ENCODE data around the gene PRCC. TPM values are rescaled to one million over a fixed set of nuclear protein-coding genes. Genes with fewer than 3 reads are reported as not detected.

PRCC gene
- total RNA-seq, 2 experiments from 2014 or later = 49.5 to 50.0 TPM

GRCh38 chr1:156748670-156749418 lies 18.5 kb upstream of the PRCC start:
- CTCF ChIA-PET = interaction anchor here (0.7 to 1.7 kb wide), 2 partner anchors 23 kb away, joined by 3 to 7 read pairs; no protein-coding TSS in a partner anchor
- POLR2A ChIA-PET = interaction anchor here (1.8 kb wide), 2 partner anchors 18 to 21 kb away, joined by 8 to 13 read pairs; partner anchors contain the start of genes ISG20L2, METTL25B and PRCC

GRCh38 chr1:156749419-156750118 lies 17.8 kb upstream of the PRCC start:
- Histone ChIP-seq H3K9me3 (ENCODE audit: control insufficient read depth in 1 of 2, insufficient read depth in 1 of 2, low read length in 2 of 2) (no peaks in the 10 kb centered on the region), H3K4me3 (ENCODE audit: low read length) (peak overlapping the region; percentile 97), H3K4me1 (ENCODE audit: insufficient read depth, low read length) (peaks cover 68% of the 10 kb centered on the region), H3K36me3 (ENCODE audit: insufficient read depth, low read length) (peaks cover 6% of the 10 kb centered on the region), H3K27ac (ENCODE audit: low read depth in 1 of 2, low read length in 2 of 2) (peak overlapping the region; percentile 70 to 80), H3K27me3 (ENCODE audit: control insufficient read depth in 1 of 2, insufficient read depth in 2 of 2, low read length in 2 of 2) (no peaks in the 10 kb centered on the region)
- POLR2A ChIA-PET = interaction anchor here (0.7 to 3.8 kb wide), 3 partner anchors 8 to 17 kb away, joined by 3 to 74 read pairs (median 3); partner anchors contain the start of genes MRPL24 and PRCC
- TF ChIP-seq CTCF (IDR thresholded peaks at IDR 0.05) = no peak
- H3K4me3 Mint-ChIP-seq = peak overlapping the region; percentile 96
- ATAC-seq (ENCODE audit: poor library complexity) = no peak
- intact Hi-C loops (cut with DNase I, micrococcal nuclease) = loop anchor here (2.0 to 10.0 kb wide), 2 partner anchors 21 to 535 kb away; partner anchors contain the start of genes ISG20L2 (in 1 of the 2), METTL25B (in 1 of the 2) and PMF1 (in 1 of the 2)
- H3K4me1 Mint-ChIP-seq (ENCODE audit: low read depth) = peaks cover 79% of the 10 kb centered on the region
- H3K9me3 Mint-ChIP-seq = no peaks in the 10 kb centered on the region
- DNase-seq = peak in 1 of 14 experiments; percentile 25
- peaks cover 33% of the 10 kb centered on the region for H3K36me3 Mint-ChIP-seq (ENCODE audit: low read depth)
- H3K27ac Mint-ChIP-seq = peak overlapping the region; percentile 85
- CTCF ChIA-PET = interaction anchor here (0.7 kb wide), 1 partner anchor 23 kb away, joined by 3 read pairs; no protein-coding TSS in a partner anchor
- no peaks in the 10 kb centered on the region for H3K27me3 Mint-ChIP-seq

More at GRCh38 chr1:156748670-156749418, 18.5 kb upstream of the PRCC start:
- intact Hi-C loops (cut with DNase I, micrococcal nuclease) = loop anchor here in 1 of 2 experiments (10.0 kb wide), 1 partner anchor 534 kb away; the partner anchor contains the start of gene PMF1
- no peak for TF ChIP-seq CTCF (IDR thresholded peaks at IDR 0.05)
- peaks cover 39% of the 10 kb centered on the region for H3K36me3 Mint-ChIP-seq (ENCODE audit: low read depth)
- no peaks in the 10 kb centered on the region for H3K27me3 Mint-ChIP-seq
- Histone ChIP-seq H3K36me3 (ENCODE audit: insufficient read depth, low read length) (peaks cover 12% of the 10 kb centered on the region), H3K27me3 (ENCODE audit: control insufficient read depth in 1 of 2, insufficient read depth in 2 of 2, low read length in 2 of 2) (no peaks in the 10 kb centered on the region), H3K4me3 (ENCODE audit: low read length) (peak overlapping the region; percentile 97), H3K4me1 (ENCODE audit: insufficient read depth, low read length) (peaks cover 68% of the 10 kb centered on the region), H3K27ac (ENCODE audit: low read depth in 1 of 2, low read length in 2 of 2) (peak overlapping the region; percentile 70 to 80), H3K9me3 (ENCODE audit: control insufficient read depth in 1 of 2, insufficient read depth in 1 of 2, low read length in 2 of 2) (peaks cover 0 to 3% of the 10 kb centered on the region in 2 experiments)
- no peaks in the 10 kb centered on the region for H3K9me3 Mint-ChIP-seq
- ATAC-seq (ENCODE audit: poor library complexity) (no peak), DNase-seq (peak in 3 of 14 experiments; percentile 25 to 67 (median 64))
- peak overlapping the region; percentile 85 for H3K27ac Mint-ChIP-seq
- H3K4me3 Mint-ChIP-seq = peak overlapping the region; percentile 96
- H3K4me1 Mint-ChIP-seq (ENCODE audit: low read depth) = peaks cover 76% of the 10 kb centered on the region

GRCh38 chr1:156750191-156750672 lies 17.1 kb upstream of the PRCC start:
- TF ChIP-seq CTCF (IDR thresholded peaks at IDR 0.05) = no peak
- Mint-ChIP-seq H3K27me3 (no peaks in the 10 kb centered on the region), H3K4me1 (ENCODE audit: low read depth) (peaks cover 77% of the 10 kb centered on the region), H3K36me3 (ENCODE audit: low read depth) (peaks cover 26% of the 10 kb centered on the region), H3K4me3 (peak overlapping the region; percentile 96), H3K27ac (peak overlapping the region; percentile 85), H3K9me3 (no peaks in the 10 kb centered on the region)
- peaks cover 64% of the 10 kb centered on the region for H3K4me1 ChIP-seq (ENCODE audit: insufficient read depth, low read length)
- no peaks in the 10 kb centered on the region for H3K36me3 ChIP-seq (ENCODE audit: insufficient read depth, low read length)
- ChIA-PET POLR2A (interaction anchor here (0.7 to 3.8 kb wide), 7 partner anchors 9 to 246 kb away, joined by 3 to 74 read pairs (median 8); partner anchors contain the start of genes ISG20L2, METTL25B, MRPL24 and PRCC), CTCF (interaction anchor here (2.6 kb wide), 1 partner anchor 23 kb away, joined by 30 read pairs; the partner anchor contains the start of gene METTL25B)
- peak overlapping the region; percentile 97 for H3K4me3 ChIP-seq (ENCODE audit: low read length)
- no peak for ATAC-seq (ENCODE audit: poor library complexity)
- peak in 7 of 14 experiments; percentile 14 to 58 (median 42) for DNase-seq
- intact Hi-C loops (cut with DNase I, micrococcal nuclease) = loop anchor here in 1 of 2 experiments (2.0 kb wide), 1 partner anchor 21 kb away; the partner anchor contains the start of genes ISG20L2 and METTL25B
- H3K9me3 ChIP-seq (ENCODE audit: control insufficient read depth in 1 of 2, insufficient read depth in 1 of 2, low read length in 2 of 2) = no peaks in the 10 kb centered on the region
- peak overlapping the region; percentile 70 to 80 for H3K27ac ChIP-seq (ENCODE audit: low read depth in 1 of 2, low read length in 2 of 2)
- no peaks in the 10 kb centered on the region for H3K27me3 ChIP-seq (ENCODE audit: control insufficient read depth in 1 of 2, insufficient read depth in 2 of 2, low read length in 2 of 2)

All from CD4-positive, alpha-beta T cell (primary cell).